A673 (cell line): ENCODE data around the gene ME3.

Source experiments
- EZH2 ChIP-seq: fragments of 200-600 bp; sonication (generic); IDR thresholded peaks from 2 replicates; pipeline ENCODE4 v1.6.1; 2017; ENCODE audit warnings: borderline replicate concordance, low read depth, mild to moderate bottlenecking, mixed read lengths, antibody characterized with exemption, low read length; ENCODE audit not compliant: poor library complexity, severe bottlenecking
- TF ChIP-seq, protein P1 (sequence below): fragments of 300-800, 200-600 bp; sonication (generic); conservative IDR thresholded peaks from 2 replicates; pipeline ENCODE4 v1.5.1; 2017; ENCODE audit warnings: low read depth, mild to moderate bottlenecking, antibody characterized with exemption, low read length, moderate library complexity, mixed read lengths

DNA sequence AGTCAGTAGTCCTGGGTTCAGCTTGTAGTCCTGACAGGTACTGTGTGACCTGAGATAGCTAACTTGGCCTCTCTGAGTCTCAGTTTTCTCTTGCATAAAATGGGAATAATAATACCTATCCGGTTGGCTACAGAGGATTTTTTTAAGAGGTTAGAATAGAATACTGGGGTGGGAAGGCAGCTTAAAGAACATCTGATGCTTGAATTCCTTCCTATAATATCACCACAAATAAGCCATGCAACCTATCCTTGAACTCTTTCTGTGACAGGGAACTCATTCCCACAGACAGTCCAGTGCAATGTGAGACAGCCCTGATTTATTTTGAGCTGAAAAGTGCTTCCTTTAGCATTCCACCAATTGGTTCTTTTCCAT, 187.6 kb downstream of the ME3 start:
- TF ChIP-seq, protein P1, sequence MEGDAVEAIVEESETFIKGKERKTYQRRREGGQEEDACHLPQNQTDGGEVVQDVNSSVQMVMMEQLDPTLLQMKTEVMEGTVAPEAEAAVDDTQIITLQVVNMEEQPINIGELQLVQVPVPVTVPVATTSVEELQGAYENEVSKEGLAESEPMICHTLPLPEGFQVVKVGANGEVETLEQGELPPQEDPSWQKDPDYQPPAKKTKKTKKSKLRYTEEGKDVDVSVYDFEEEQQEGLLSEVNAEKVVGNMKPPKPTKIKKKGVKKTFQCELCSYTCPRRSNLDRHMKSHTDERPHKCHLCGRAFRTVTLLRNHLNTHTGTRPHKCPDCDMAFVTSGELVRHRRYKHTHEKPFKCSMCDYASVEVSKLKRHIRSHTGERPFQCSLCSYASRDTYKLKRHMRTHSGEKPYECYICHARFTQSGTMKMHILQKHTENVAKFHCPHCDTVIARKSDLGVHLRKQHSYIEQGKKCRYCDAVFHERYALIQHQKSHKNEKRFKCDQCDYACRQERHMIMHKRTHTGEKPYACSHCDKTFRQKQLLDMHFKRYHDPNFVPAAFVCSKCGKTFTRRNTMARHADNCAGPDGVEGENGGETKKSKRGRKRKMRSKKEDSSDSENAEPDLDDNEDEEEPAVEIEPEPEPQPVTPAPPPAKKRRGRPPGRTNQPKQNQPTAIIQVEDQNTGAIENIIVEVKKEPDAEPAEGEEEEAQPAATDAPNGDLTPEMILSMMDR: no peak
- no peak for TF ChIP-seq EZH2
